ENCODE data around the gene ZNF862. TPM values are rescaled to one million over a fixed set of nuclear protein-coding genes. Genes with fewer than 3 reads are reported as not detected.

ZNF862 gene
- total RNA-seq, 1 donor from 2014 or later, result 10.6 TPM

DNA sequence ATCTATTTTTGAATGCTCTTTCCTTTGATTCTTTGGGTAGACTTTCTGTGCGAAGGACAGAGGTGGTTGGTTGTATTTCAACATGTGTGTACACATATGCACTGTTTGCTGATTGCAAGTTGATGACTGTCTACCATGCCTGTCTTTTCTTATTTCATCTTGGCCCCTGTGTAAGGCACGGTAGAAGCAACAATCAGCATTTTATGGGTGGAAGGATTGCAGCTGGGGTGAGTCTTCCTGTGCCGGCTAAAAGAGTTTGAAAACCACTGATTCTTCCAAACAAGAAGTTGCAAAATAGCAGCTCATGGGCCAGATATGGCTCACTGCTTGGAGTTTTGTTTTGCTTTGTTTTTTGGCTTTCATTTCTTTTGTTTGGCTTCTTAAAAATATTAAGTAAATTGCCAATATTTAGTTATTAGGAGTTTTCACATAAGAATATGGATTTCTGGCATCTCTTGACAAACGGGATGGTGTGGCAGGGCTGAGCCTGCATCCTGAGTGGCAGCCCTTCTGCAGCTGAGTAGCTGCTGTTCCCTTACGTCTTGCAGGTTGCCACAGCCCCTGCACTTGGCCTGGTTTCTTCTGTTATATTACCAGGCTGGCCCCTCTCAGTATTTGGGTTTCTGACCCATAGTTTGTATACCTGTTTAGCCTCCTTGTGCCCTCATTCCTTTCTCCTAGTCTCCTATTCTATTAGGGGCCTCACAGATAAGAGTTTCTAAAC lies 7.2 kb downstream of the ZNF862 start:
- DNase-seq (ENCODE audit: low spot score), result no peak

DNA sequence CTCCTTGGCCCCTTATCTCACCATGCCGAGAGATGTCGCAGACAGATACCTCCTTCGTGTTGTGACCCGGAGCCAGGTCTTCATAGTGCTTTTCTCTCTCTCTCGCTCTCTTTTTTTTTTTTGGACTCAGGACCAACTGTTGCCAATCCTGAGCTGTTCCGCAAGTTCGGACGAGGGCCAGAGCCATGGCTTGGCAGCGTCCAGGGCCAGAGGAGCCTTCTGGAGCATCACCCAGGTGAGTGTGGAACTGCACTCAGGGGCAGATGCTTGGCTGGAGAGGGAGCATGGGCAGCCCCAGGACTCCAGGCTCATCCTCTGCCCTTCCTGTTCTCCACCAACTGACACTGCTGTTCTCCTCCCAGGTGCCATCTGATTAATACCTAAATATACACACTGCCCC lies 7.8 kb downstream of the ZNF862 start:
- DNase-seq (ENCODE audit: low spot score), result no peak

DNA sequence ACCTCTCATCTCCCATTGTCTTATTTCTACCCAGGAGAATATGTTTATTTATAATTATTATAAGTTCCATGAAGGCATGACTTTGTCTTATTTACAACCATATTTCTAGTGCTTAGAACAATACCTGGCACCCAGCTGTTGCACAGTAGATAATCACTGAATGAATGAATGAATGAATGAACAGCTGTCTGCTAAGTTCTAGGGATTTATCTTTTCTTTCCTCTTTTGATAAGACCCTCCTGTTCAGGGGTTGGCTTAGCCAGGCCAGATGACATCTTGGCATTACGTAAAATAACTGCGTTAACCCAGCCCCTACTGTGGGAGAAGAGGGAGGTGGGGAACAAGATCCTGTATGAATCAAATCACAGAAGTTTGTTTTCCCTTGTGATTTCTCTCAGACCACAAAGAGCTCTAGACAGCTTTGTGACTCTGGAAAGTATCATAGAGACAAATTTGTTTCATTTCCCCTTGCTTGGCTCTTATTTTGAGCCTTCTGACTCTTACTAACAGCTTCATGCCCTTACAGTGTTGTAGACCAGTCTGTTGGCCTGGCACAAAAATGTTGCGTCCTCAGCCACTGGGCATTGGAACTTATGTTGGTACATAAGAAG lies 8.4 kb downstream of the ZNF862 start:
- DNase-seq (ENCODE audit: low spot score), result no peak

DNA sequence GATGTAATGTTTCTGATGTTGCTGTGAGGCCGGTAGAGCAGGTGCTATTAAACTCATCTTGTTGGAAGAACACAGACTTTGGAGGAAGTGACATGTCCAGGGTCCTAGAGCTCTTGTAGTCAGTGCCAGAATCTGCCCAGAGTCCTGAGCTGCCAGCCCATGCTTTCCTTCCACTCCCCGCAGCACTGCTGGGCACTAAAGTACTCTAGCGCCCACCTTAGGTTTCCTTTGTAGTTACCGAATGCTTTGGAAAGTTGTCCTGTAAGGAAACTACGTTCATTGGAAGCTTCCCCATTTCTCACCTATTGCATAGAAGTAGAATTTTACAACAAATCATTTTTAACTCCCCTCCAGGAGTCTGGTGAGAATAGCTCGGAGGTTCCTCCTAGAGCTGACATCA lies 11.0 kb downstream of the ZNF862 start:
- no peak for DNase-seq (ENCODE audit: low spot score)

DNA sequence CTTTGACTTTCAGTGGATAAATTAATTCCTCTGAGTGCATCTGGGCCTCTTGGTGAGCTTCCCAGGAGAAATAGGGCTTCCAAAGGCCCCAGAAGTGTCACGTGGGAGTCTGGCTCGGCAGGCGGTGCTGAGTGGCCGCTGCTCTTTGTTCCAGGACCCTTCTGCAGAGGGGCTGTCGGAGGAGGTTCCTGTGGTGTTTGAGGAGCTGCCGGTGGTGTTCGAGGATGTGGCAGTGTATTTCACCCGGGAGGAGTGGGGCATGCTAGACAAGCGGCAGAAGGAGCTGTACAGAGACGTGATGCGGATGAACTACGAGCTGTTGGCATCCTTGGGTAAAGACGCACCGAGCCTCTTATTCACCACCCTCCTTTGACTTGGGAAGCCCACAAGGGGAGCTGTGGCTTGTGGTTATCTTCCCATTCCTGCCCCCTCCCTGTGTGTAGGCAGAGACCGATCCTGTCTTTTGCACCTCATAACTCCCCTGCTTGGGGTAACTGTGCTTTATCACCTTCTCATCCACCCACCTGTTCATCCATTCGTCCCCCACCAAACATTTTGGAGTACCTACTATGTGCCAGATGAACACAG lies 11.9 kb downstream of the ZNF862 start:
- DNase-seq (ENCODE audit: low spot score), result no peak

DNA sequence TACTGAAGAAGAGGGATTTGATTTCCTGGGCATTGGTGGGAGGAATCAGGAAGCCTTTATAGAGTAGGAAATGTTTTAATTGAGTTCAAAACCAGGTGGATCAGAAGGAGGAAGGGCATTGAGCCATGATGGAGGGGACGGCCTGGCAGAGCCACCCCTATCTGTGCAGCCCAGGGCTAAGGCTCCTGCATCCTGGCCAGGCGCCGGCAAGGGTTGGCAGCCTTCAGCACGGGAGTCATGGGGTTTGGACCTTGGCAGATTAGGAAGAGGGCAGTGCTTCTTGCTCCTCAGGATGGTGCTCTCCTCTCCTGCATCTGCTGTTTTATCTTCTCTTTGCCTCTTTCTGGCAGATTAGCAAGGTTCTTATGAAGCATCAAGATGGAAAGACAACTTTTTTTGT lies 12.5 kb downstream of the ZNF862 start:
- DNase-seq (ENCODE audit: low spot score), result no peak

- no peak for DNase-seq (ENCODE audit: low spot score)
These were observed 13.3 kb downstream of the ZNF862 start for GRCh38 chr7:149851449-149851848.

DNA sequence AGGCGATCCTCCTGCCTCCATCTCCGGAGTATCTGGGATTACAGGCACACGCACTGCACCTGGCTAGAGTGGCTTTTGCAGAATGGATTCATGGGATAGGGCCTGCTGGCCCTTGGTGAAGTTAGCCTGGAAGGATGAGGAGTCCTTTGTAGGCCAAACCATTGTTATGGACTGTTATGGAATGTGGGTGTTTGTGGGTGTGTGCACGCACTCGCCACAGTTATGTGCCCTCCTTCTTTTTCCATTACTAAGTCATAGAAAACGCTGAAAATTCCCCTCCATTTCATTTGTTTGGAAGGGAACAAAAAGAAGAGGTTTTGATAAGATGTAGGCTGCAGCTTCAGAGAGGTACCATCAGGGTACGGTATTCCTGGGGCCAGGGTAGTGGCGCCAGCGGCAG lies 15.0 kb downstream of the ZNF862 start:
- DNase-seq (ENCODE audit: low spot score), result no peak

DNA sequence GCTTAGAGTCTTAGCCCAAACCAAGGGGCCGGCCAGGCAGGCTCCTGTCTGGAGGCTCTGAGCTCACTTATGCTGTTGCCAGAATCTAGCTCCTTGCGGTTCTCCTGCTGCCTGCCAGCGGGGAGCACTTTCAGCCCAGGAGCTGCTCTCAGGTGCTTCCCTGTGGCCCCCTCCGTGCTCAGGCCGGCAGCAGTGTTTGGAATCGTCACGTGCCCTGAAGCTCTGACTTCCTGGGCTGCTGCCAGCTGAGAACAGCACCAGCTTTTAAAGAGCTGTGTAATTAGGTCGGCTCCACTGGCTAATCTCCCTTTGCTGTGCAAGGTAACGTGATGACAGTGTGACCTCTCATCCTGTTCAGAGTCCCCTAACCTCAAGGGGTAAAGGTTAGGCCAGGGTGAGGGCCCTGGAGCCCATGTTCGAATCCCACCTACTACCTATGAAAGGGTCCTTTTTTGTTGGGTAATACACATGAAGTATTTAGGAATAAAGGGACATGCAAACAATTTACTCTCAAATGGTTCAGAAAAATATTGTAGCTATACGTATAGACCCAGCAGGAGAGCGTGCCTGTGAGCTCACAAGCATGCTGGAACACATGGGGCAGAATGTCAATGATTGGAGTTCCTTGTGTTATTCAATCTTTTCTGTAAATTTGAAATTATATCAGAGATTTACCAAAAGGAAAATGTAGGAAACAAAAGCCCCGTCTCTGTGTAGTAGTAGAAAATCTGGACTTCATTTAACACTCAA lies 16.6 kb downstream of the ZNF862 start:
- peak; percentile 33 for DNase-seq (ENCODE audit: low spot score)

- DNase-seq (ENCODE audit: low spot score), result peak; percentile 50
These were observed 17.5 kb downstream of the ZNF862 start for GRCh38 chr7:149855361-149856305.

DNA sequence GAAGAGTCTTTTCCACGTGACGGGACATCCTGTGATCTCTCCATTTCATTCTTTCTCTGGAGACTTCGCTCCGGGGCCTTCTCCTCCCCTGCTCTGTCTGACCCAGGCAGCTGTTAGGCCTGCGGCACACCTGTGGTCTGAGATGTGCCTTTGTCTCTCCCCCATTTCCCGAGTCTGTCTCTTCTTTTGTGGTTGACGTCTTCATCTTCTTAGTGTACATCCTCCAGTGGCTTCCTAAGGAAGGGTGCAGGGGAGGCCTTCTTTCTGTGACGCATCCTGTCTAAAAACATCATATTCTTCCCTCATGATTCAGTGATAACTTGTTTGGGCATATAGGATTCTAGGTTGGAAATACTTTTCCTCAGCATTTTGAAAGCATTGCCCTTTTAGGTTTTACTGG lies 18.4 kb downstream of the ZNF862 start:
- DNase-seq (ENCODE audit: low spot score), result no peak

- no peak for DNase-seq (ENCODE audit: low spot score)
These were observed 21.2 kb downstream of the ZNF862 start for GRCh38 chr7:149859369-149859768.

DNA sequence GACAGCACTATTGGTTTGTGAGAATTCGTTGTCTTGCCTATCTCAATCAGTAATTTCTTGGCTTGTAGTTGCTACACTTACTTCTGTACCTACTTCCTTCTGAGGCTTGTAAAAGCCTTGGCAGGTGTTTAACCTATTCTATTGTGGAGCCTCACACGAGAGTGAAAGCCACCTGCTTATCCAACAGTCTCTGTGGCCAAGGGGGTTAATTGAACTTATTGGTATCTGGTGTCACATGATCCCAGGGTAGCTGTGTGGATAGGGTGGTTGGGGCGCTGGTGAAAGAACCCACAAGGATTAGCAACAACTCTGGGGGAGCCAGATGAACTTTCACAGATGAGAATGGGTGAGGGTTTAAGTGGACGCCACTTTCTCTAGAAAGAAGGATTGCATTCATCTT lies 21.7 kb downstream of the ZNF862 start:
- no peak for DNase-seq (ENCODE audit: low spot score)

GRCh38 chr7:149860821-149861727 lies 22.9 kb downstream of the ZNF862 start:
- no peak for DNase-seq (ENCODE audit: low spot score)

DNA sequence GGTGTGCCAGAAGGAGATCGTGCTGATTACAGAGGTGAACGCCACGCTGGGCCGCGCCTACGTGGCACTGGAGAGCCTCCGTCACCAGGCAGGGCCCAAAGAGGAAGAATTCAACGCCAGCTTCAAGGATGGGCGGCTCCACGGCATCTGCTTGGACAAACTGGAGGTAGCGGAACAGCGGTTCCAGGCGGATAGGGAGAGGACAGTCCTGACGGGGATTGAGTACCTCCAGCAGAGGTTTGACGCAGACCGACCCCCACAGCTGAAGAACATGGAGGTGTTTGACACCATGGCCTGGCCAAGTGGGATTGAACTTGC lies 23.5 kb downstream of the ZNF862 start:
- DNase-seq (ENCODE audit: low spot score), result no peak

DNA sequence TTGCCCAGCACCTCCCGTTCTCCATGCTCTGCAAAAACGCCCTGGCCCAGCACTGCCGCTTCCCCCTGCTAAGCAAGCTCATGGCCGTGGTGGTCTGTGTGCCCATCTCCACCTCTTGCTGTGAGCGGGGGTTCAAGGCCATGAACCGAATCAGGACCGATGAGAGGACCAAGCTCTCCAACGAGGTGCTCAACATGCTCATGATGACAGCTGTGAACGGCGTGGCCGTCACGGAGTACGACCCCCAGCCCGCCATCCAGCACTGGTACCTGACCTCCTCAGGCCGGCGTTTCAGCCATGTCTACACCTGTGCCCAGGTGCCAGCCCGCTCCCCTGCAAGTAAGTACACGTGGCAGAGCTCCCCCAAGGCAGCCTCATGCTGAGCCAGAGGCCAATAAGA lies 24.0 kb downstream of the ZNF862 start:
- no peak for DNase-seq (ENCODE audit: low spot score)

- no peak for DNase-seq (ENCODE audit: low spot score)
These were observed 25.3 kb downstream of the ZNF862 start for GRCh38 chr7:149863500-149863899.

- no peak for DNase-seq (ENCODE audit: low spot score)
These were observed 25.8 kb downstream of the ZNF862 start for GRCh38 chr7:149864023-149864422.

GRCh38 chr7:149864751-149865150 lies 26.6 kb downstream of the ZNF862 start:
- DNase-seq (ENCODE audit: low spot score), result no peak

DNA sequence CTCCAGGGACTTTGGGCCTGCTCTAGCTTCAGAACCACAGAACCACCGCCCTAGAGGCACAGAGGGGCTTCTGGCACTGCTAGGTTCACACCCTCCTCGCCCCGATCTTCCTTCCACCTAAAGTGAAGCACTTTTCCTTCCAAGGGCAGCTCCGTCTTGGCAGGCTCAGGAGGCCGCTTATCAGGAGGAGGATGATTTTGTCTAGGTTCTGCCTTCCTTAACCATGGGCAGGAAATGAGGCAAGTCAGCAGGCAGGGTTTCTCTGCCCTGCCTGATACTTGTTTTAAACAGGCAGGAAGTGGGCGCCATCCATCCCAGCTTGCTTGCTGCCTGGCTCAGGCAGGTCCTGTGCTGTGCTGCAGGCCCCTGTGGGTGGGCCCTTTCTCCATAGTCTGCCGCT lies 27.3 kb downstream of the ZNF862 start:
- DNase-seq (ENCODE audit: low spot score), result no peak

Measured in umbilical cord (tissue), 2 donors.